ENCODE data around the gene CWC15.

The CWC15 gene

GRCh38 chr11:94956963-94957362 is 16.4 kb downstream of the CWC15 start:
- no peak for TF ChIP-seq CTCF (IDR thresholded peaks at IDR 0.05; ENCODE audit: low read depth, low read length)
- peak in 1 of 2 donors; percentile 27 for DNase-seq (ENCODE audit: low read depth in 2 of 2)
- H3K4me3 ChIP-seq (replicated peaks in 1 of 2; ENCODE audit: low read depth in 2 of 2, low read length in 2 of 2), result no peak overlapping the region

- no peak for DNase-seq (ENCODE audit: low read depth in 2 of 2)
- no peak overlapping the region for H3K4me3 ChIP-seq (replicated peaks in 1 of 2; ENCODE audit: low read depth in 2 of 2, low read length in 2 of 2)
- no peak for TF ChIP-seq CTCF (IDR thresholded peaks at IDR 0.05; ENCODE audit: low read depth, low read length)
These were observed 18.6 kb downstream of the CWC15 start for GRCh38 chr11:94954753-94955152.

GRCh38 chr11:94948070-94948617 is 25.2 kb downstream of the CWC15 start:
- H3K4me3 ChIP-seq (replicated peaks in 1 of 2; ENCODE audit: low read depth in 2 of 2, low read length in 2 of 2), result no peak overlapping the region
- peak; percentile 38 to 49 for DNase-seq (ENCODE audit: low read depth in 2 of 2)
- no peak for TF ChIP-seq CTCF (IDR thresholded peaks at IDR 0.05; ENCODE audit: low read depth, low read length)

GRCh38 chr11:94946812-94947211 is 26.5 kb downstream of the CWC15 start:
- no peak for DNase-seq (ENCODE audit: low read depth in 2 of 2)
- H3K4me3 ChIP-seq (replicated peaks in 1 of 2; ENCODE audit: low read depth in 2 of 2, low read length in 2 of 2), result no peak overlapping the region
- no peak for TF ChIP-seq CTCF (IDR thresholded peaks at IDR 0.05; ENCODE audit: low read depth, low read length)

- no peak for TF ChIP-seq CTCF (IDR thresholded peaks at IDR 0.05; ENCODE audit: low read depth, low read length)
- no peak for DNase-seq (ENCODE audit: low read depth in 2 of 2)
- H3K4me3 ChIP-seq (replicated peaks in 1 of 2; ENCODE audit: low read depth in 2 of 2, low read length in 2 of 2), result no peak overlapping the region
These were observed 32.2 kb downstream of the CWC15 start for GRCh38 chr11:94941131-94941530.

- DNase-seq (ENCODE audit: low read depth in 2 of 2), result no peak
- TF ChIP-seq CTCF (IDR thresholded peaks at IDR 0.05; ENCODE audit: low read depth, low read length), result no peak
- no peak overlapping the region for H3K4me3 ChIP-seq (replicated peaks in 1 of 2; ENCODE audit: low read depth in 2 of 2, low read length in 2 of 2)
These were observed 34.0 kb downstream of the CWC15 start for GRCh38 chr11:94939346-94939745.

Data from cardiac fibroblast (primary cell).